HepG2 (cell line): Measurements from ENCODE around the gene C1QTNF5. TPM values are rescaled to one million over a fixed set of nuclear protein-coding genes. Genes with fewer than 3 reads are reported as not detected.

Source experiments
- CBX5 ChIP-seq: sonication (generic); formaldehyde crosslinking; IDR thresholded peaks from 2 replicates; pipeline ENCODE4 v1.4.0; 2020; ENCODE audit warnings: missing genetic modification reagents, borderline replicate concordance
- CCAR2 ChIP-seq: fragments of 200-400 bp; formaldehyde crosslinking; optimal IDR thresholded peaks from 2 replicates; pipeline ENCODE3; 2018; ENCODE audit warnings: low read depth, mild to moderate bottlenecking, low read length, moderate library complexity
- CENPT ChIP-seq: sonication (generic); formaldehyde crosslinking; IDR thresholded peaks from 2 replicates; pipeline ENCODE4 v1.8.0; 2022; ENCODE audit warnings: low read depth, mild to moderate bottlenecking, moderate library complexity, missing genetic modification reagents
- GABPA ChIP-seq, 2 experiments: IDR thresholded peaks; 2 replicates each; pipeline ENCODE4 v1.6.1; 2011 to 2016; ENCODE audit warnings: low read depth in 2 of 2, low read length in 1 of 2, missing biosample characterization in 1 of 2, missing genetic modification characterization in 1 of 2
- GABPB1 ChIP-seq: IDR thresholded peaks from 2 replicates; pipeline ENCODE4 v1.6.1; 2016; ENCODE audit warnings: mild to moderate bottlenecking, missing genetic modification reagents, moderate library complexity, missing compliant biosample characterization
- GZF1 ChIP-seq: sonication (generic); formaldehyde crosslinking; IDR thresholded peaks from 2 replicates; pipeline ENCODE4 v1.5.1; 2020; ENCODE audit warnings: mild to moderate bottlenecking, missing genetic modification reagents
- HOXA3 ChIP-seq: sonication (generic); formaldehyde crosslinking; IDR thresholded peaks from 2 replicates; pipeline ENCODE4 v1.5.0; 2020; ENCODE audit warnings: missing genetic modification reagents
- IRF2 ChIP-seq: IDR thresholded peaks from 2 replicates; pipeline ENCODE4 v1.6.1; 2018; ENCODE audit warnings: missing genetic modification reagents, missing compliant biosample characterization
- MAFG ChIP-seq: sonication (generic); formaldehyde crosslinking; IDR thresholded peaks from 2 replicates; pipeline ENCODE4 v1.5.1; 2020; ENCODE audit warnings: mild to moderate bottlenecking, missing genetic modification reagents
- MBNL3 ChIP-seq: fragments of 250-450 bp; sonication (Bioruptor Pico); conservative IDR thresholded peaks from 2 replicates; pipeline ENCODE4 v1.8.0; 2022; ENCODE audit warnings: mild to moderate bottlenecking, inconsistent platforms
- MIER3 ChIP-seq: IDR thresholded peaks from 2 replicates; pipeline ENCODE4 v1.6.1; 2016; ENCODE audit warnings: missing compliant biosample characterization, borderline replicate concordance
- MXD4 ChIP-seq: IDR thresholded peaks from 2 replicates; pipeline ENCODE4 v1.6.1; 2016; ENCODE audit warnings: mild to moderate bottlenecking, missing biosample characterization, missing genetic modification reagents
- PRDM4 ChIP-seq: sonication (generic); formaldehyde crosslinking; IDR thresholded peaks from 2 replicates; pipeline ENCODE4 v1.9.0; 2021; ENCODE audit warnings: missing genetic modification reagents, borderline replicate concordance
- SETDB1 ChIP-seq: sonication (generic); formaldehyde crosslinking; IDR thresholded peaks from 2 replicates; pipeline ENCODE4 v1.5.1; 2020; ENCODE audit warnings: missing genetic modification reagents, mild to moderate bottlenecking, borderline replicate concordance
- TRAFD1 ChIP-seq: sonication (generic); formaldehyde crosslinking; IDR thresholded peaks from 2 replicates; pipeline ENCODE4 v1.5.1; 2020; ENCODE audit warnings: missing genetic modification reagents, mild to moderate bottlenecking, borderline replicate concordance
- ZFYVE20 ChIP-seq: sonication (generic); formaldehyde crosslinking; IDR thresholded peaks from 2 replicates; pipeline ENCODE4 v1.8.0; 2023; ENCODE audit warnings: low read depth, mild to moderate bottlenecking, moderate library complexity, missing genetic modification reagents, borderline replicate concordance
- ZNF251 ChIP-seq: sonication (generic); formaldehyde crosslinking; IDR thresholded peaks from 2 replicates; pipeline ENCODE4 v1.9.0; 2021; ENCODE audit warnings: mild to moderate bottlenecking, missing genetic modification reagents
- ZNF432 ChIP-seq: sonication (generic); formaldehyde crosslinking; IDR thresholded peaks from 2 replicates; pipeline ENCODE4 v1.5.0; 2020; ENCODE audit warnings: missing genetic modification reagents, mild to moderate bottlenecking, borderline replicate concordance
- ZNF484 ChIP-seq: sonication (generic); formaldehyde crosslinking; IDR thresholded peaks from 2 replicates; pipeline ENCODE4 v1.5.1; 2020; ENCODE audit warnings: mild to moderate bottlenecking, low read depth, missing genetic modification reagents, borderline replicate concordance
- ZNF563 ChIP-seq: sonication (generic); formaldehyde crosslinking; IDR thresholded peaks from 2 replicates; pipeline ENCODE4 v1.8.0; 2022; ENCODE audit warnings: mild to moderate bottlenecking, moderate library complexity, missing genetic modification reagents
- ZNF567 ChIP-seq: sonication (generic); formaldehyde crosslinking; IDR thresholded peaks from 2 replicates; pipeline ENCODE4 v1.8.1; 2023; ENCODE audit warnings: mild to moderate bottlenecking, missing genetic modification reagents, borderline replicate concordance
- ZNF713 ChIP-seq: sonication (generic); formaldehyde crosslinking; IDR thresholded peaks from 2 replicates; pipeline ENCODE4 v1.4.0; 2020; ENCODE audit warnings: mild to moderate bottlenecking, missing genetic modification reagents
- ZNF747 ChIP-seq: sonication (generic); formaldehyde crosslinking; IDR thresholded peaks from 2 replicates; pipeline ENCODE4 v1.8.1; 2023; ENCODE audit warnings: missing genetic modification reagents, mild to moderate bottlenecking, borderline replicate concordance
- ZNF770 ChIP-seq: sonication (generic); formaldehyde crosslinking; IDR thresholded peaks from 2 replicates; pipeline ENCODE4 v1.5.0; 2020; ENCODE audit warnings: mild to moderate bottlenecking, missing genetic modification reagents
- ZSCAN20 ChIP-seq: sonication (generic); formaldehyde crosslinking; IDR thresholded peaks from 2 replicates; pipeline ENCODE4 v1.4.0; 2020; ENCODE audit warnings: missing genetic modification reagents, mild to moderate bottlenecking, borderline replicate concordance
- polyA plus RNA-seq, 8 experiments: library from polyadenylated mRNA; depleted of rRNA in 3 of 8; stranded (reverse) in 7 of 8; unstranded in 1 of 8; fragments of >200 nt; fragmentation: Illumina TruSeq in 4 of 8; extraction: Trizol in 4 of 8; gene quantifications; 2 replicates each; pipeline versions ENCODE4 v1.2.1 to v1.2.3, GENCODE V29; 2011 to 2016; ENCODE audit warnings: low read depth in 4 of 8, missing spikeins in 1 of 8, mixed read lengths in 1 of 8; ENCODE audit not compliant: insufficient read depth in 1 of 8
- total RNA-seq, 5 experiments: library from RNA; depleted of rRNA; stranded (reverse); fragments of >200 nt; fragmentation: Illumina TruSeq; extraction: Trizol; gene quantifications; 2 replicates each; pipeline ENCODE4 v1.2.3, GENCODE V29; 2016; ENCODE audit warnings: low read depth in 1 of 5

Gene C1QTNF5
- total and polyA plus RNA-seq, 2 of the 13 experiments (the other 11 are each of a cell fraction or from before 2014, with no cell fraction given) = 0.86 to 1.2 TPM

GRCh38 chr11:119380160-119380826, 39.6 kb upstream of the C1QTNF5 start (continued):
- TF ChIP-seq TRAFD1 (no peak), MIER3 (CRISPR knock-in tag) (no peak), ZNF484 (CRISPR knock-in tag) (no peak), MXD4 (CRISPR knock-in tag) (no peak), HOXA3 (CRISPR knock-in tag) (0 out of 2 replicates have a peak, but pooled peaks have one; percentile 21), CENPT (CRISPR knock-in tag) (no peak), ZNF770 (no peak), ZFYVE20 (CRISPR knock-in tag) (no peak), MBNL3 (CRISPR knock-in tag) (no peak), ZNF713 (CRISPR knock-in tag) (no peak), GABPB1 (CRISPR knock-in tag) (peak; percentile 52; the same call in 1 of the 2 replicates), ZNF747 (no peak), CCAR2 (no peak), SETDB1 (CRISPR knock-in tag) (no peak), IRF2 (CRISPR knock-in tag) (0 out of 2 replicates have a peak, but pooled peaks have one; percentile 8), PRDM4 (no peak), ZSCAN20 (CRISPR knock-in tag) (no peak), ZNF251 (CRISPR knock-in tag) (no peak), CBX5 (CRISPR knock-in tag) (no peak), GABPA (IDR thresholded peaks at IDR 0.05; ENCODE audit: low read depth, low read length) (no peak), GABPA (CRISPR knock-in tag; IDR thresholded peaks at IDR 0.05; ENCODE audit: low read depth) (peak; percentile 61), ZNF563 (CRISPR knock-in tag) (no peak), GZF1 (CRISPR knock-in tag) (no peak), ZNF432 (CRISPR knock-in tag) (no peak), ZNF567 (CRISPR knock-in tag) (no peak), MAFG (CRISPR knock-in tag) (no peak)
